ENCODE results near the gene C22orf15.

GRCh38 chr22:23716811-23717801 lies 45.7 kb upstream of the C22orf15 start:
- TF ChIP-seq, protein P1, sequence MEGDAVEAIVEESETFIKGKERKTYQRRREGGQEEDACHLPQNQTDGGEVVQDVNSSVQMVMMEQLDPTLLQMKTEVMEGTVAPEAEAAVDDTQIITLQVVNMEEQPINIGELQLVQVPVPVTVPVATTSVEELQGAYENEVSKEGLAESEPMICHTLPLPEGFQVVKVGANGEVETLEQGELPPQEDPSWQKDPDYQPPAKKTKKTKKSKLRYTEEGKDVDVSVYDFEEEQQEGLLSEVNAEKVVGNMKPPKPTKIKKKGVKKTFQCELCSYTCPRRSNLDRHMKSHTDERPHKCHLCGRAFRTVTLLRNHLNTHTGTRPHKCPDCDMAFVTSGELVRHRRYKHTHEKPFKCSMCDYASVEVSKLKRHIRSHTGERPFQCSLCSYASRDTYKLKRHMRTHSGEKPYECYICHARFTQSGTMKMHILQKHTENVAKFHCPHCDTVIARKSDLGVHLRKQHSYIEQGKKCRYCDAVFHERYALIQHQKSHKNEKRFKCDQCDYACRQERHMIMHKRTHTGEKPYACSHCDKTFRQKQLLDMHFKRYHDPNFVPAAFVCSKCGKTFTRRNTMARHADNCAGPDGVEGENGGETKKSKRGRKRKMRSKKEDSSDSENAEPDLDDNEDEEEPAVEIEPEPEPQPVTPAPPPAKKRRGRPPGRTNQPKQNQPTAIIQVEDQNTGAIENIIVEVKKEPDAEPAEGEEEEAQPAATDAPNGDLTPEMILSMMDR (IDR thresholded peaks at IDR 0.05), result no peak
- peak; percentile 97 for TF ChIP-seq POLR2AphosphoS5 (IDR thresholded peaks at IDR 0.05)
- TF ChIP-seq POLR2A (IDR thresholded peaks at IDR 0.05), result peak; percentile 90
